ENCODE data around the gene RRP7A. TPM values are rescaled to one million over a fixed set of nuclear protein-coding genes. Genes with fewer than 3 reads are reported as not detected.

RRP7A gene
- total RNA-seq, 1 experiment from 2014 or later: 50.8 TPM

DNA sequence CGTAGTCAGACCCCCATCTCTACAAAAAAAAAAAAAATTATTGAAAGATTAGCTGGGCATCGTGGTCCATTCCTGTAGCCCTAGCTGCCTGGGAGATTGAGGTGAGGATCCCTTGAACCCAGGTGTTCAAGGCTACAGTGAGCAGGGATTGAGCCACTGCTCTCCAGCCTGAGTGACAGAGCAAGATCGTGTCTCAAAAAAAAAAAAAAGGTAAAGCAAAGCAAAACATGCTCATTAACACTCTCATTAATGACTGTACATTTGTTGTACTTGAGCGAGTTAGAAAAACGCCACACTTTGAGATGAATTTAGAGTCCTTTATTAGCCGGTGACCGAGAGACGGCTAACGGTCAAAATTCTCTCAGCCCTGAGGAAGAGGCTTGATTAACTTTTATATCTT is 28.0 kb upstream of the RRP7A start:
- Histone ChIP-seq H3K9me2 (ENCODE audit: insufficient read depth) (no peaks in the 10 kb centered on the region), H3K4me2 (ENCODE audit: low read length) (no peak overlapping the region), H2AFZ (ENCODE audit: low read depth, low read length, poor library complexity, severe bottlenecking) (no peak overlapping the region), H3K27me3 (ENCODE audit: insufficient read depth, low read length) (no peaks in the 10 kb centered on the region), H3K27ac (ENCODE audit: low read depth, low read length) (no peak overlapping the region), H4K20me1 (ENCODE audit: insufficient read depth) (no peaks in the 10 kb centered on the region), H3K9ac (ENCODE audit: low read length) (no peak overlapping the region), H3K4me3 (replicated peaks in 1 of 2; ENCODE audit: low read depth in 1 of 2, low read length in 2 of 2) (no peak overlapping the region), H3K9me3 (ENCODE audit: control insufficient read depth in 1 of 2, insufficient read depth in 1 of 2, low read depth in 1 of 2, low read length in 2 of 2) (no peaks in the 10 kb centered on the region), H3K4me1 (ENCODE audit: control insufficient read depth in 1 of 2, insufficient read depth in 2 of 2, low read length in 2 of 2) (no peaks in the 10 kb centered on the region), H3K36me3 (ENCODE audit: control insufficient read depth in 1 of 2, insufficient read depth in 2 of 2, low read length in 2 of 2) (no peaks in the 10 kb centered on the region; a peak in 1 of 4 replicates), H3K79me2 (ENCODE audit: insufficient read depth, low read length) (no peaks in the 10 kb centered on the region)
- no peak for ATAC-seq
- no TSS peak for BruUV-seq (replicated peaks)
- CTCF ChIA-PET: no interaction called here
- no peak for DNase-seq (ENCODE audit: low read depth, low spot score)
- intact Hi-C loops (cut with micrococcal nuclease): no loop called here
- RAD21 ChIA-PET (ENCODE audit: low non-redundant PET in 1 of 2, low total read pairs in 2 of 2, uncharacterized antibody in 2 of 2, unreplicated experiment in 2 of 2): no interaction called here
- TF ChIP-seq SIN3A (IDR thresholded peaks at IDR 0.05; ENCODE audit: low read depth): no peak
- POLR2A ChIA-PET: no interaction called here

DNA sequence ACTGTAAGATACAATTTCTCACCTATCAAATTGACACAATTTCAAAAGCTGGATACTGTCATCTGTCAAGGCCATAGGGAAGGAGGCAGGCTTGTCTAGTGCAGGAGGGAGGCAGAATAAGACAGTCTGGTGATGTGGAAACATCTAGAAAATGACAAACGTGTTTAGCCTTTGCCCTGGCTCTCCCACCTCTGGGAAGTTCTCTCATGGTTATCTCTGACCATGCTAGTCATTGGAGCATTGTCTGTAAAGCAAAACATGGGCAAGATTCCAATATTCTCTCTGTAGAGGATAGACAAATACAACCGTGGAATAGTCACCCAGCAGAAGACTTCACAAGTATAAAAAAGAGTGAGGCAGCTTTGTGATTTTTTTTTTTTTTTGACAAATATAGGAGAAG is 25.1 kb upstream of the RRP7A start:
- CTCF ChIA-PET: no interaction called here
- no peak overlapping the region for H3K9ac ChIP-seq (ENCODE audit: low read length)
- H3K4me1 ChIP-seq (ENCODE audit: control insufficient read depth in 1 of 2, insufficient read depth in 2 of 2, low read length in 2 of 2): peaks cover 10 to 15% of the 10 kb centered on the region in 2 experiments
- RAD21 ChIA-PET (ENCODE audit: low non-redundant PET in 1 of 2, low total read pairs in 2 of 2, uncharacterized antibody in 2 of 2, unreplicated experiment in 2 of 2): interaction anchor here in 1 of 2 experiments (0.6 kb wide), 1 partner anchor 149 kb away, joined by 3 read pairs; no protein-coding TSS in a partner anchor
- no peak overlapping the region for H3K4me3 ChIP-seq (replicated peaks in 1 of 2; ENCODE audit: low read depth in 1 of 2, low read length in 2 of 2)
- no peaks in the 10 kb centered on the region for H3K79me2 ChIP-seq (ENCODE audit: insufficient read depth, low read length)
- no peaks in the 10 kb centered on the region for H3K9me3 ChIP-seq (ENCODE audit: control insufficient read depth in 1 of 2, insufficient read depth in 1 of 2, low read depth in 1 of 2, low read length in 2 of 2)
- no peaks in the 10 kb centered on the region for H3K27me3 ChIP-seq (ENCODE audit: insufficient read depth, low read length)
- H3K36me3 ChIP-seq (ENCODE audit: control insufficient read depth in 1 of 2, insufficient read depth in 2 of 2, low read length in 2 of 2): no peaks in the 10 kb centered on the region; a peak in 1 of 4 replicates
- DNase-seq (ENCODE audit: low read depth, low spot score): no peak
- no peak overlapping the region for H3K27ac ChIP-seq (ENCODE audit: low read depth, low read length)
- H3K4me2 ChIP-seq (ENCODE audit: low read length): no peak overlapping the region
- no peaks in the 10 kb centered on the region for H4K20me1 ChIP-seq (ENCODE audit: insufficient read depth)
- POLR2A ChIA-PET: no interaction called here
- intact Hi-C loops (cut with micrococcal nuclease): no loop called here
- no peak overlapping the region for H2AFZ ChIP-seq (ENCODE audit: low read depth, low read length, poor library complexity, severe bottlenecking)
- ATAC-seq: no peak
- BruUV-seq (replicated peaks): no TSS peak
- no peaks in the 10 kb centered on the region for H3K9me2 ChIP-seq (ENCODE audit: insufficient read depth)
- no peak for TF ChIP-seq ZBTB33 (IDR thresholded peaks at IDR 0.05; ENCODE audit: extremely low read depth, insufficient replicate concordance, low read length)
- no peak for TF ChIP-seq EZH2 (IDR thresholded peaks at IDR 0.05)
- no peak for TF ChIP-seq SIN3A (IDR thresholded peaks at IDR 0.05; ENCODE audit: low read depth)
- TF ChIP-seq ZFX (IDR thresholded peaks at IDR 0.05): no peak
- TF ChIP-seq, protein P1, sequence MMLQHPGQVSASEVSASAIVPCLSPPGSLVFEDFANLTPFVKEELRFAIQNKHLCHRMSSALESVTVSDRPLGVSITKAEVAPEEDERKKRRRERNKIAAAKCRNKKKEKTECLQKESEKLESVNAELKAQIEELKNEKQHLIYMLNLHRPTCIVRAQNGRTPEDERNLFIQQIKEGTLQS (IDR thresholded peaks at IDR 0.05): no peak
- TF ChIP-seq FOSL1 (IDR thresholded peaks at IDR 0.05; ENCODE audit: low read depth): no peak
- no peak for TF ChIP-seq EGR1 (IDR thresholded peaks at IDR 0.05; ENCODE audit: low read depth)
- no peak for TF ChIP-seq RAD21 (IDR thresholded peaks at IDR 0.05; ENCODE audit: low read depth)
- no peak for TF ChIP-seq EZH2phosphoT487 (IDR thresholded peaks at IDR 0.05; ENCODE audit: borderline replicate concordance)
- no peak for TF ChIP-seq CEBPB (IDR thresholded peaks at IDR 0.05; ENCODE audit: low read depth)
- TF ChIP-seq ELF1 (IDR thresholded peaks at IDR 0.05; ENCODE audit: borderline replicate concordance, low read depth): no peak
- TF ChIP-seq TCF7L2 (IDR thresholded peaks at IDR 0.05; ENCODE audit: borderline replicate concordance, extremely low read depth, insufficient read depth, insufficient read length): no peak
- no peak for TF ChIP-seq CBX3 (IDR thresholded peaks at IDR 0.05; ENCODE audit: low read depth)
- TF ChIP-seq YY1 (IDR thresholded peaks at IDR 0.05; ENCODE audit: extremely low read depth, insufficient replicate concordance, low read depth, low read length): no peak
- TF ChIP-seq SRF (IDR thresholded peaks at IDR 0.05; ENCODE audit: low read depth): no peak
- TF ChIP-seq SP1 (IDR thresholded peaks at IDR 0.05; ENCODE audit: low read depth): no peak
- TF ChIP-seq, protein P2, sequence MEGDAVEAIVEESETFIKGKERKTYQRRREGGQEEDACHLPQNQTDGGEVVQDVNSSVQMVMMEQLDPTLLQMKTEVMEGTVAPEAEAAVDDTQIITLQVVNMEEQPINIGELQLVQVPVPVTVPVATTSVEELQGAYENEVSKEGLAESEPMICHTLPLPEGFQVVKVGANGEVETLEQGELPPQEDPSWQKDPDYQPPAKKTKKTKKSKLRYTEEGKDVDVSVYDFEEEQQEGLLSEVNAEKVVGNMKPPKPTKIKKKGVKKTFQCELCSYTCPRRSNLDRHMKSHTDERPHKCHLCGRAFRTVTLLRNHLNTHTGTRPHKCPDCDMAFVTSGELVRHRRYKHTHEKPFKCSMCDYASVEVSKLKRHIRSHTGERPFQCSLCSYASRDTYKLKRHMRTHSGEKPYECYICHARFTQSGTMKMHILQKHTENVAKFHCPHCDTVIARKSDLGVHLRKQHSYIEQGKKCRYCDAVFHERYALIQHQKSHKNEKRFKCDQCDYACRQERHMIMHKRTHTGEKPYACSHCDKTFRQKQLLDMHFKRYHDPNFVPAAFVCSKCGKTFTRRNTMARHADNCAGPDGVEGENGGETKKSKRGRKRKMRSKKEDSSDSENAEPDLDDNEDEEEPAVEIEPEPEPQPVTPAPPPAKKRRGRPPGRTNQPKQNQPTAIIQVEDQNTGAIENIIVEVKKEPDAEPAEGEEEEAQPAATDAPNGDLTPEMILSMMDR (IDR thresholded peaks at IDR 0.05 in 2 of 3, conservative IDR thresholded peaks at IDR 0.05 in 1 of 3; ENCODE audit: borderline replicate concordance in 1 of 3, insufficient read depth in 1 of 3, low read depth in 2 of 3, low read length in 2 of 3): no peak
- TF ChIP-seq POLR2A (IDR thresholded peaks at IDR 0.05; ENCODE audit: borderline replicate concordance, extremely low read depth, insufficient read depth, insufficient read length): no peak

Measured in HCT116 (cell line).